Thyroid gland (tissue), 4 donors: ENCODE results near the gene TMEM158. TPM values are rescaled to one million over a fixed set of nuclear protein-coding genes. Genes with fewer than 3 reads are reported as not detected.

Source experiments
- DNase-seq, 2 donors: peaks; one replicate each; pipeline ENCODE4 v3.0.0-alpha.2; 2019
- H3K27ac ChIP-seq, 3 donors: fragments of 200-600 bp; sonication (generic); 1 replicate in 2 of 3; 2 replicates in 1 of 3; pipeline ENCODE4 v1.5.1; 2016 to 2019; ENCODE audit warnings: mild to moderate bottlenecking in 1 of 3, moderate library complexity in 1 of 3
- H3K27me3 ChIP-seq: fragments of 200-600 bp; sonication (generic); one replicate; pipeline ENCODE4 v1.5.1; 2019
- H3K36me3 ChIP-seq, 2 donors: fragments of 200-600 bp; sonication (generic); one replicate each; pipeline ENCODE4 v1.5.1; 2016 to 2019
- H3K4me1 ChIP-seq, 2 donors: fragments of 200-600 bp; sonication (generic); one replicate each; pipeline ENCODE4 v1.5.1; 2017 to 2019
- H3K4me3 ChIP-seq, 3 donors: fragments of 200-600 bp; sonication (generic); replicated peaks in 1 of 3; 1 replicate in 2 of 3; 2 replicates in 1 of 3; pipeline ENCODE4 v1.5.1; 2016; ENCODE audit warnings: mild to moderate bottlenecking in 1 of 3
- H3K9me3 ChIP-seq: fragments of 200-600 bp; sonication (generic); one replicate; pipeline ENCODE4 v1.5.1; 2017
- POLR2A ChIP-seq, 2 donors: fragments of 450-650 bp; IDR thresholded peaks; one replicate each; pipeline ENCODE4 v1.6.1; 2017; ENCODE audit warnings: antibody characterized with exemption in 2 of 2, mild to moderate bottlenecking in 2 of 2, moderate library complexity in 1 of 2
- WGBS, 2 donors: methylation state at CpG; one replicate each; pipeline ENCODE4 v1.1.5; 2017; 5-methylcytosine and 5-hydroxymethylcytosine counted together
- intact Hi-C: fragments of 100-400 bp; cut with DNase I; formaldehyde crosslinking; loops from one replicate; pipeline ENCODE4 v1.15.1; 2023
- total RNA-seq, 4 donors: library from RNA; depleted of rRNA; stranded (reverse); fragments of >200 nt; gene quantifications; one replicate each; pipeline ENCODE4 v1.2.3, GENCODE V29; 2016
- TF ChIP-seq, protein P1 (sequence below), 6 experiments: fragments of 200-600 bp in 3 of 6; fragments of 450-650 bp in 3 of 6; sonication (generic) in 3 of 6; IDR thresholded peaks; one replicate each; pipeline ENCODE4 v1.5.1; 2016 to 2019; ENCODE audit warnings: antibody characterized with exemption in 6 of 6, mild to moderate bottlenecking in 2 of 6, inconsistent platforms in 1 of 6, moderate library complexity in 1 of 6

Gene TMEM158
- total RNA-seq, 4 donors from 2014 or later = 0.40 to 0.78 TPM; not detected in 2

- Histone ChIP-seq H3K36me3 (no peaks in the 10 kb centered on the region), H3K27me3 (no peaks in the 10 kb centered on the region), H3K9me3 (no peaks in the 10 kb centered on the region), H3K4me3 (no peak overlapping the region), H3K4me1 (no peaks in the 10 kb centered on the region), H3K27ac (no peak overlapping the region)
- no peak for TF ChIP-seq POLR2A (IDR thresholded peaks at IDR 0.05)
- TF ChIP-seq, protein P1, sequence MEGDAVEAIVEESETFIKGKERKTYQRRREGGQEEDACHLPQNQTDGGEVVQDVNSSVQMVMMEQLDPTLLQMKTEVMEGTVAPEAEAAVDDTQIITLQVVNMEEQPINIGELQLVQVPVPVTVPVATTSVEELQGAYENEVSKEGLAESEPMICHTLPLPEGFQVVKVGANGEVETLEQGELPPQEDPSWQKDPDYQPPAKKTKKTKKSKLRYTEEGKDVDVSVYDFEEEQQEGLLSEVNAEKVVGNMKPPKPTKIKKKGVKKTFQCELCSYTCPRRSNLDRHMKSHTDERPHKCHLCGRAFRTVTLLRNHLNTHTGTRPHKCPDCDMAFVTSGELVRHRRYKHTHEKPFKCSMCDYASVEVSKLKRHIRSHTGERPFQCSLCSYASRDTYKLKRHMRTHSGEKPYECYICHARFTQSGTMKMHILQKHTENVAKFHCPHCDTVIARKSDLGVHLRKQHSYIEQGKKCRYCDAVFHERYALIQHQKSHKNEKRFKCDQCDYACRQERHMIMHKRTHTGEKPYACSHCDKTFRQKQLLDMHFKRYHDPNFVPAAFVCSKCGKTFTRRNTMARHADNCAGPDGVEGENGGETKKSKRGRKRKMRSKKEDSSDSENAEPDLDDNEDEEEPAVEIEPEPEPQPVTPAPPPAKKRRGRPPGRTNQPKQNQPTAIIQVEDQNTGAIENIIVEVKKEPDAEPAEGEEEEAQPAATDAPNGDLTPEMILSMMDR (IDR thresholded peaks at IDR 0.05) = no peak
- 60 to 72% methylated on average over 3 of the region's 3 CpGs for WGBS, 2 donors
- intact Hi-C loops = no loop called here
- no peak for DNase-seq
Observed at GRCh38 chr3:45258317-45258716, 32.2 kb upstream of the TMEM158 start.

DNA sequence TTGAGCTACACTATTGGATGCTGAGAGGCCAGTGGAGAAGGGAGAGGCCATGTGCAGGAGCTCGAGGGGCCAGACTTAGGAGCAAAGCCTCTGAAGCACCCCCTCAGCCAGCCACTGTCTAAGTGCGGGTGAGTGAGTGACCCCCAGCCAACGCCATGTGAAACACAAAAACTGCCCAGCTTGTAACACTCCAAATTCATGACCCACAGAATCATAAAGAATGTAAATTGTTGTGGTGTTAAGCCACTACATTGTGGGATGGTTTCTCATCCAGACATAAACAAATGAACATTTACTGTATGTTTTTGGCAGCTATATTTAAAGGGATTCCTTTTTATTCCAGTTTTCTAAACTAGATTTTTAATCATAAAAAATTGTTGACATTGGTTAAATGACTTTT lies 27.2 kb upstream of the TMEM158 start:
- intact Hi-C loops = no loop called here

GRCh38 chr3:45252826-45253225 lies 26.7 kb upstream of the TMEM158 start:
- H3K36me3 ChIP-seq = no peaks in the 10 kb centered on the region
- 92 to 94% methylated on average over 5 of the region's 5 CpGs for WGBS, 2 donors
- no peaks in the 10 kb centered on the region for H3K9me3 ChIP-seq
- H3K4me1 ChIP-seq = no peaks in the 10 kb centered on the region
- no peak overlapping the region for H3K27ac ChIP-seq
- TF ChIP-seq, protein P1 (IDR thresholded peaks at IDR 0.05) = no peak
- TF ChIP-seq POLR2A (IDR thresholded peaks at IDR 0.05) = no peak
- no peaks in the 10 kb centered on the region for H3K27me3 ChIP-seq
- no peak for DNase-seq
- H3K4me3 ChIP-seq = no peak overlapping the region
- intact Hi-C loops = no loop called here

More for the DNA sequence above, 27.2 kb upstream of the TMEM158 start:
- DNase-seq = no peak
- H3K27ac ChIP-seq = no peak overlapping the region
- H3K27me3 ChIP-seq = no peaks in the 10 kb centered on the region
- WGBS, 2 donors = 93 to 94% methylated on average over 3 of the region's 3 CpGs
- no peak for TF ChIP-seq POLR2A (IDR thresholded peaks at IDR 0.05)
- TF ChIP-seq, protein P1 (IDR thresholded peaks at IDR 0.05) = no peak
- no peaks in the 10 kb centered on the region for H3K9me3 ChIP-seq
- no peaks in the 10 kb centered on the region for H3K4me1 ChIP-seq
- no peak overlapping the region for H3K4me3 ChIP-seq
- no peaks in the 10 kb centered on the region for H3K36me3 ChIP-seq

GRCh38 chr3:45249391-45249790 lies 23.3 kb upstream of the TMEM158 start:
- DNase-seq = no peak
- intact Hi-C loops = no loop called here
- Histone ChIP-seq H3K4me1 (no peaks in the 10 kb centered on the region), H3K36me3 (no peaks in the 10 kb centered on the region), H3K27me3 (no peaks in the 10 kb centered on the region), H3K27ac (no peak overlapping the region), H3K4me3 (no peak overlapping the region), H3K9me3 (no peaks in the 10 kb centered on the region)
- 79 to 89% methylated on average over 1 of the region's 1 CpG for WGBS, 2 donors
- TF ChIP-seq POLR2A (IDR thresholded peaks at IDR 0.05) = no peak
- TF ChIP-seq, protein P1 (IDR thresholded peaks at IDR 0.05) = no peak

- intact Hi-C loops = no loop called here
- DNase-seq = no peak
Observed at GRCh38 chr3:45246241-45246640, 20.2 kb upstream of the TMEM158 start.

More at GRCh38 chr3:45246241-45246640, 20.2 kb upstream of the TMEM158 start:
- no peaks in the 10 kb centered on the region for H3K27me3 ChIP-seq
- H3K27ac ChIP-seq = no peak overlapping the region
- 95 to 97% methylated on average over 3 of the region's 3 CpGs for WGBS, 2 donors
- no peaks in the 10 kb centered on the region for H3K4me1 ChIP-seq
- H3K9me3 ChIP-seq = no peaks in the 10 kb centered on the region
- no peaks in the 10 kb centered on the region for H3K36me3 ChIP-seq
- no peak overlapping the region for H3K4me3 ChIP-seq
- TF ChIP-seq, protein P1 (IDR thresholded peaks at IDR 0.05) = no peak
- TF ChIP-seq POLR2A (IDR thresholded peaks at IDR 0.05) = no peak
